Measurements from ENCODE around the gene RXRA. TPM values are rescaled to one million over a fixed set of nuclear protein-coding genes. Genes with fewer than 3 reads are reported as not detected.
A peak's percentile ranks its signal among the peaks of the same experiment; 100 is the strongest.

Gene RXRA
- total RNA-seq, 1 experiment from 2014 or later = 29.9 TPM

DNA sequence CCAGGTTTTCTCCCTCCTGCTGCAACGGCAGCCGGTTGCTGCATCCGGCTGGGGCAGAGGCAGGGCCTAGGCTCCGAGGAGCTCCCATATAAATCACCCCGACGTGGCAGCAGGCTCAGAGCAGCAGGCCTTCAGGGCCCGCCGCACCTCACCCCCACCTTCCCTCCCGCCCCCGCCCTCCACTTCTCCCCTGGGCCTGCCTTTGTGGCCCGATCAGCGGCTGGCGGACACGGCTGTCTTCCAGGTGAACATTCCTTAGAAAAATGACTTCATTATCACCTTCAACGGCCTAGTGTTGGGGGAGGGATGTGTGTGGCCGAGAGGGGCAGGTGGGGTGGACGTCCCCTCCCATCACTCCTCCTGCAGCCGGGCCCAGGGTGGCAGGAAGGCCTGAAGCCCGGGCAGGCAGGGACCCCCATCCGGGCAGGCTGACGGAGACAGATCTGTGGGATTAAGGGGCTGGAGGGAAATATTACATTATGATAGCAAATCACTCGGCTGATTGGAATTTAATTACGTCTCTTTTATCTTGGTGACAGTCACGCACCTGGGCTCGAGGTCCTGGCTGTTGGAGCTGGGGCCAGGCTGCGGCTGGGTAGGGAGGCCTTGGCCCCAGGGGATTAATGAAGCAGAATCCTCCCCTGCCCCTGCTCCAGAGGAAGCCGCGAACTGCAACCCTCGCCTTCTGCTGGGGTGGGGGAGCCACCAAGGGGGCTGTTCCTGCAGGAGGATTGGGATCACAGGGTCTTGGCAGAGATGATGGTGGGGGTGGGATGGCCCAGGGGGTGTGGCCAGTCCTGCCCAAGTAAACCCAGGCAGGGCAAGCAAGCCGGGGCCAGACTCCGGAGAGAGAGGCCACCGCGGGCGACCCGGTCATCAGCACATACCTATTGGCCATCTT lies 38.4 kb upstream of the RXRA start:
- Histone ChIP-seq H4K8ac (replicated peaks; ENCODE audit: insufficient read length, low read depth, low read length) (no peak overlapping the region), H2BK120ac (ENCODE audit: low read depth, low read length, poor library complexity, severe bottlenecking) (no peak overlapping the region), H4K91ac (ENCODE audit: insufficient read length, low read depth, low read length) (no peak overlapping the region), H3K18ac (ENCODE audit: insufficient read length, low read depth, low read length) (no peak overlapping the region), H2BK15ac (ENCODE audit: low read depth, low read length) (no peak overlapping the region), H4K5ac (ENCODE audit: insufficient read length, low read depth, low read length) (no peak overlapping the region), H3K9ac (ENCODE audit: extremely low read depth, insufficient read length, low read length) (no peak overlapping the region), H3K27me3 (ENCODE audit: insufficient read depth, low read length) (no peaks in the 10 kb centered on the region), H4K20me1 (ENCODE audit: control insufficient read depth, insufficient read depth, insufficient read length) (no peaks in the 10 kb centered on the region), H2BK5ac (ENCODE audit: insufficient read length, low read length) (no peak overlapping the region), H3K23ac (ENCODE audit: insufficient read length, low read depth, low read length) (no peak overlapping the region), H3K56ac (ENCODE audit: insufficient read length, low read depth, low read length) (no peak overlapping the region), H3K4ac (ENCODE audit: low read depth, low read length) (no peak overlapping the region), H2BK12ac (ENCODE audit: insufficient read length, low read depth, low read length) (no peak overlapping the region), H3T11ph (ENCODE audit: low read length) (no peak overlapping the region), H2AK5ac (ENCODE audit: insufficient read length, low read length) (no peak overlapping the region), H3K9me3 (ENCODE audit: control insufficient read depth, low read depth, low read length) (no peaks in the 10 kb centered on the region), H3K79me2 (ENCODE audit: insufficient read depth, low read length) (no peaks in the 10 kb centered on the region), H3K14ac (ENCODE audit: insufficient read depth, low read length) (no peak overlapping the region), H3K23me2 (ENCODE audit: insufficient read length, low read depth, low read length, poor library complexity, severe bottlenecking) (no peaks in the 10 kb centered on the region), H2AFZ (ENCODE audit: low read length) (no peak overlapping the region), H2BK20ac (ENCODE audit: low read depth, low read length, poor library complexity, severe bottlenecking) (no peak overlapping the region), H3K4me2 (ENCODE audit: insufficient read depth, insufficient read length, low read length) (no peak overlapping the region), H3K27ac (ENCODE audit: insufficient read length, low read depth, low read length) (no peak overlapping the region), H3K79me1 (ENCODE audit: insufficient read depth, low read depth, low read length, poor library complexity, severe bottlenecking) (no peaks in the 10 kb centered on the region), H3K4me1 (ENCODE audit: insufficient read depth, low read length) (no peaks in the 10 kb centered on the region)
- H3K4me3 Mint-ChIP-seq = no peak overlapping the region
- no peak for DNase-seq
- TF ChIP-seq, protein P1, sequence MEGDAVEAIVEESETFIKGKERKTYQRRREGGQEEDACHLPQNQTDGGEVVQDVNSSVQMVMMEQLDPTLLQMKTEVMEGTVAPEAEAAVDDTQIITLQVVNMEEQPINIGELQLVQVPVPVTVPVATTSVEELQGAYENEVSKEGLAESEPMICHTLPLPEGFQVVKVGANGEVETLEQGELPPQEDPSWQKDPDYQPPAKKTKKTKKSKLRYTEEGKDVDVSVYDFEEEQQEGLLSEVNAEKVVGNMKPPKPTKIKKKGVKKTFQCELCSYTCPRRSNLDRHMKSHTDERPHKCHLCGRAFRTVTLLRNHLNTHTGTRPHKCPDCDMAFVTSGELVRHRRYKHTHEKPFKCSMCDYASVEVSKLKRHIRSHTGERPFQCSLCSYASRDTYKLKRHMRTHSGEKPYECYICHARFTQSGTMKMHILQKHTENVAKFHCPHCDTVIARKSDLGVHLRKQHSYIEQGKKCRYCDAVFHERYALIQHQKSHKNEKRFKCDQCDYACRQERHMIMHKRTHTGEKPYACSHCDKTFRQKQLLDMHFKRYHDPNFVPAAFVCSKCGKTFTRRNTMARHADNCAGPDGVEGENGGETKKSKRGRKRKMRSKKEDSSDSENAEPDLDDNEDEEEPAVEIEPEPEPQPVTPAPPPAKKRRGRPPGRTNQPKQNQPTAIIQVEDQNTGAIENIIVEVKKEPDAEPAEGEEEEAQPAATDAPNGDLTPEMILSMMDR (conservative IDR thresholded peaks at IDR 0.05) = no peak
- WGBS (ENCODE audit: extremely low coverage, insufficient read length, low lambda C conversion rate) = no CpG with 5 or more reads among the region's 35 CpGs
- H3K27me3 Mint-ChIP-seq (ENCODE audit: low read depth) = no peaks in the 10 kb centered on the region
- H3K4me1 Mint-ChIP-seq = peaks cover 3 to 12% of the 10 kb centered on the region in 2 experiments; a peak in 2 of 4 replicates
- H3K27ac Mint-ChIP-seq = peak overlapping the region in 2 of 3 experiments; percentile 35 to 68; a peak in 2 of 7 replicates
- no peaks in the 10 kb centered on the region; a peak in 1 of 7 replicates for H3K36me3 Mint-ChIP-seq (ENCODE audit: insufficient read depth in 1 of 3, low read depth in 3 of 3)
- H3K9me3 Mint-ChIP-seq = no peaks in the 10 kb centered on the region
